Brain pericyte (primary cell): ENCODE data around the gene CEP83.
"Not testable (repeated sequence)": the region's sequence is repeated elsewhere in the genome, so short reads cannot be mapped to it uniquely, and the experiment has no call there.

Experiments used
- DNase-seq: peaks from one replicate; pipeline ENCODE4 v3.0.0-alpha.2; 2012; ENCODE audit warnings: low read depth, low spot score

Gene CEP83

DNA sequence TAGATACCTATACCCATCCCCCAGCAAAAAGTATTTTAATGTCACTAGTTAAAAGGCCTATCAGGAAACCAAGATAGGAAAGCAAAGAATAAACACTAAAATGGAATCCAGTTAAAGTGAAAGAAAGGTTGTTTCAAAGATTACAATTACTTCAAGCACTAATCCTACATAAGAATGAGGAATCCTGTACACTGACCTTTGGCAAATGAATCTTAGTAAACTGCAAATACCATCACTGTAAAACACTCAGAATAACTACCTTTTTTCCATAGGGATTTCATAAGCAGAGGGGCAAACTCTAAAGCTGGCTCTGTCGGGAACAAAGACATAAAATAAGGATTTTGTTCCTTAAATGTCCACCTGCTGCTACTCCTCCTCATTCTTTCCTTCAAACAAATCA is 25.9 kb downstream of the CEP83 start:
- no peak for DNase-seq

DNA sequence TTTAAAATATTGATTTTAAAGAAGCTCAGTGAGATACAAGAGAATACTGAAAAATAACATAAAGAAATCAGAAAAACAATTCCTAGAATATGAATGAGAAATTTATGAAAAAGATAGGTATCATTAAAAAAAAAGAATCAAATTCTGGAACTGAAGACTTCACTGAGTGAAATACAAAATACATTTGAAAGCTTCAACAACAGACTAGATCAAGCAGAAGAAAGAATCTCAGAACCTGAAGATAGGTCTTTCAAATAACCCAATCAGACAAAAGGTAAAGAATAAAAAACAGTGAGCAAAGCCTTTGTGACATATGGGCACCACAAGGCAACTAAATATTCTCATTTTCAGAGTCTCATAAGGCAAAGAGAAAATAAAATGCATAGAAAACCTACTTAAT is 29.4 kb downstream of the CEP83 start:
- no peak for DNase-seq

- no peak for DNase-seq
These were observed 30.0 kb downstream of the CEP83 start for GRCh38 chr12:94429633-94430032.

DNA sequence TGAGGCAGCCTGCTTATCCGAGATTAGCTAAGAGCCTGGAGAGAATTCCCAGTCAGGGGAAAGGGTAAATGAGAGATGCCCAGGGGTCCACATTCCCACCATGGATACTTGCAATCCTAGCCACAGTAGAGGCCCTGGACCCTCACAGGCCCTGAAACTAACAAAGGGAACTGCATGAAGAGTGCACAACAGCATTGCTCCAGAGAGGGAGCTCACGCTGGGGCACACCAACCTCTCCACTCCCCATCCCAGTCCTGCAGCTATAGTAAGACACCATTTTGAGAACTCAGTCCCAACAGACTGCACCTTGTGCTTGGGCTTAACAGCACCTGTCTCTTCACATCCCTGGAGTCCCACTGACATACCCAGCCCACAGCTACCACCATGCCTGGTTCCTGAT is 30.5 kb downstream of the CEP83 start:
- no peak for DNase-seq

- peak; percentile 20 for DNase-seq
These were observed 31.9 kb downstream of the CEP83 start for GRCh38 chr12:94427501-94428381.

DNA sequence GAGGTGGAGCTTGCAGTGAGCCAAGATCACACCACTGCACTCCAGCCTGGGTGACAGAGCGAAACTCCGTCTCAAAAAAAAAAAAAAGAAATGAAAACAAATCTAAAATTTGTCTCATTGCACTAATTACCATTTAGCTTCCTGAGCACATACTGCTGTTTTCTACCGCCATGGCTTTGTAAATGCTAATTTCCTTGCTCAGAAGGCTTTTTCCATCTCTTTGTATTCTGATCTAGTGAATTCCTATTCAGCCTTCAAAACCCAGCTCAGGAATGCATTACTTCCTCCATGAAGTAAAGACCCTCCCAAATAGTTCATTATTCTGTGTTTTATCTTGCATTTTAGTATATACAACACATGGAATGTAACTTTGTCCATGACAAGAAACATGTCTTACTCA is 33.6 kb downstream of the CEP83 start:
- DNase-seq = no peak

GRCh38 chr12:94424830-94425229 is 34.8 kb downstream of the CEP83 start:
- DNase-seq = not testable (repeated sequence)

GRCh38 chr12:94421868-94422740 is 37.6 kb downstream of the CEP83 start:
- no peak for DNase-seq

DNA sequence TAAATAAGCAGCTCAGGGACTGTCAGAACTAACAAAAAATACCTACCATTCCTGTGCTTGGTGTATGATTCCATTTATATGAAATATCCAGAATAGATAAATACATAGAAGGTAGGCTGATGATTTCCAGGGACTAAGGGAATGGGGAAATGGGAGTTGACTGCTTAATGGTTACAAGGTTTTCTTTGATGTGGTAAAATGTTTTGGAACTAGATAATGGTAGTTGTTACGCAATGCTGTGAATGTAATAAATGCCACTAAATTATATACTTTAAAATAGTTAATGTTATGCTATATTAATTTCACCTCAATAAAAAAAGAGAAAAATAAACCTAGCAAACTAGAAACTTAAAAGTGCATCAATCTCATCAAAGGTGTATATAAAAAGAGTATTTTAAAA is 41.1 kb downstream of the CEP83 start:
- DNase-seq = no peak

DNA sequence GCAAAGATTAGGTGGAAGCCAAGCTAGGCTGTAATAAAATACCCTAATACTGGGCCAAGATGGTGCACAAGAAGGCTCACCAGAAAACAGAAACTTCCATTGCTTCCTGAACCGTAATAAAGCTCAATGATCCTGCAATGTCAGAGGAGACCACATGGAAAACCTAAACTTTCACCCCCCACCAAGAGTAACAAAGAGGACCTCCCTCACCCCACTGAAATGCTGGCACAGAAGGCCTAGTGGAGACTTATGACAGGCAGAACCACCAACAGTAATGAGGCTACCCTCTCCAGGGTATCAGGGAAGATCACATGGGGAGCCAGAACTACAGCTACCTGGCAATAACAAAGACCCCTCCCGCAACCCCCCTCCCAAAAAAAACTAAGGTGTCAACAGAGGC is 43.1 kb downstream of the CEP83 start:
- no peak for DNase-seq

GRCh38 chr12:94415066-94415465 is 44.6 kb downstream of the CEP83 start:
- DNase-seq = no peak

DNA sequence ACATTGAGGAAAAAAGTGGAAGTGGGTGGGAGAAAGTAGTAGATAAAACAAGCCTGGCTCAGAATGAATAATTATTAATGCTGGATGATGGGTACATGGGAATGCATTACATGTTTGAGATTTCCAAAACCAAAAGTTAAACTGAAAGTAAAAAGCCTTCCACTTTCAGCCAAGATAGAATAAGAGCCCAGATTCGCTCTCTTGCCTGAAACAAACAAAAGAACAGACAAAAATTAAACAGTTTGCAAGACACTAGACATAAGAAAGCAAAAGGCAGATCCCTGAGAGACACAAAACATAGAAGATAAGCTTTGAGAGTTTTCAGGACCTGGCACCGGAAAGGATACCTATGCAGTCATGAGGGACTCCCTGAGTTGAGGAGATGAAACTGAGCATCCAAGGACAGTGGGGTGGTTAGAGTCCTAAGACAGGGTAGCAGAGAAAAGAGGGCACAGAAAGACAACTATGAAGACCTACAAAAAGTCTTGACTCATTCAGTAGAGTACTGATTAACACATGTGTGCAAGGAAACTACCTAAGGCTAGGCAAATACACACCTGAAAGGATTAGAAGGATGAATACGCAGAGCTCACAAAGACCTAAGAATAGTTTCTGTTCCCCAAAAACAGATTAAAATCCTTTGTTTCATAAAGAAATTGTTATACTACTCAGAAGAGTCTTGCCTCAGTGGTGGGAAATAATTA is 54.1 kb downstream of the CEP83 start:
- no peak for DNase-seq

- no peak for DNase-seq
These were observed 54.8 kb downstream of the CEP83 start for GRCh38 chr12:94404854-94405253.

GRCh38 chr12:94401326-94401725 is 58.3 kb downstream of the CEP83 start:
- no peak for DNase-seq

DNA sequence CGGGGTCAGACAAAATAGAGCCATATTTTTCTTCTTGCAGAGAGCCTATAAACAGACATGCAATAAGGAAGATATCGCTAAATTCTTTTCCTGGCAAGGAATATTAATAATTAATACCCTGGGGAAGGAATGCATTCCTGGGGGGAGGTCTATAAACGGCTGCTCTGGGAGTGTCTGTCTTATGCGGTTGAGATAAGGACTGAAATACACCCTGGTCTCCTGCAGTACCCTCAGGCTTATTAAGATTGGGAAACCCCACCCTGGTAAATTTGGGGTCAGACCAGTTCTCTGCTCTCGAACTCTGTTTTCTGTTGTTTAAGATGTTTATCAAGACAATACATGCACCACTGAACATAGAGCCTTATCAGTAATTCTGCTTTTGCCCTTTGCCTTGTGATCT is 61.0 kb downstream of the CEP83 start:
- not testable (repeated sequence) for DNase-seq

DNA sequence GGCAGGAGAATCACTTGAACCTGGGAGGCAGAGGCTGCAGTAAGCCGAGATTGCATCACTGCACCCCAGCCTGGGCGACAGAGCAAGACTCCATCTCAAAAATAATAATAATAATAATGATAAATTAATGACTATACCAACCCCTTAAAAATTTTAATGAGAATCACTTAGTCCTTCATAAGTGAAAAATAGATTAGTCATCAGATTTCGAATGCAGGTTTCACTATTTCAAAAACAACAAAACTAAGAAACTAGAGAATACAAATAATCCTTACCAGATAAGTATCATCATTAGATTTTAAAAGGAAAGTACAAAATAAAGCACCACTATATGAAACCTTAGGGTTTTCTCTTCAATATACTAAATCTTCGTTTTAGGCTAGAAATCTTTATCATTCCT is 62.3 kb downstream of the CEP83 start:
- DNase-seq = no peak

- DNase-seq = not testable (repeated sequence)
These were observed 63.7 kb downstream of the CEP83 start for GRCh38 chr12:94396014-94396413.

DNA sequence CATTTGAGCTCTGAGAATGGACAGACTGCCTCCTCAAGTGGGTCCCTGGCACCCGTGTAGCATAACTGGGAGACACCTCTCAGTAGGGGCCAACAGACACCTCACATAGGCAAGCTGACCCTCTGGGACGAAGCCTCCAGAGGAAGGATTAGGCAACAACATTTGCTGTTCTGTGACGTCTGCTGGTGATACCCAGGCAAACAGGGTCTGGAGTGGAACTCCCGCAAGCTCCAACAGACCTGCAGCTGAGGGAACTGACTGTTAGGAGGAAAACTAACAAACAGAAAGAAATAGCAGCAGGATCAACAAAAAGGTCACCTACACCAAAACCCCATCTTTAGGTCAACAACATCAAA is 69.6 kb downstream of the CEP83 start:
- DNase-seq = no peak

DNA sequence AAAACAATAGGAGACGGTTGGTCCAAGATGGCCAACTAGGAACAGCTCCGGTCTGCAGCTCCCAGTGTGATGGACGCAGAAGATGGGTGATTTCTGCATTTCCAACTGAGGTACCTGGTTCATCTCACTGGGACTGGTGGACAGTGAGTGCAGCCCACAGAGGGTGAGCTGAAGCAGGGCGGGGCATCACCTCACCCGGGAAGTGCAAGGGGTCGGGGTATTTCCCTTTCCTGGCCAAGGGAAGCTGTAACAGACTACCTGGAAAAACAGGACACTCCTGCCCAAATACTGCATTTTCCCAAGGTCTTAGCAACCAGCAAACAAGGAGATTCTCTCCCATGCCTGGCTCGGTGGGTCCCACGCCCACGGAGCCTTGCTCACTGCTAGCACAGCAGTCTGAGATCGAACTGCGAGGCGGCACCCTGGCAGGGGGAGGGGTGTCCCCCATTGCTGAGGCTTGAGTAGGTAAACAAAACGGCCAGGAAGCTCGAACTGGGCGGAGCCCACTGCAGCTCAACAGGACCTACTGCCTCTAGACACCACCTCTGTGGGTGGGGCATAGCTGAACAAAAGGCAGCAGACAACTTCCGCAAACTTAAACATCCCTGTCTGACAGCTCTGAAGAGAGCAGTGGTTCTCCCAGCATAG is 70.1 kb downstream of the CEP83 start:
- not testable (repeated sequence) for DNase-seq

- DNase-seq = no peak
These were observed 73.2 kb downstream of the CEP83 start for GRCh38 chr12:94386422-94386821.

GRCh38 chr12:94384030-94384429 is 75.6 kb downstream of the CEP83 start:
- DNase-seq = no peak

DNA sequence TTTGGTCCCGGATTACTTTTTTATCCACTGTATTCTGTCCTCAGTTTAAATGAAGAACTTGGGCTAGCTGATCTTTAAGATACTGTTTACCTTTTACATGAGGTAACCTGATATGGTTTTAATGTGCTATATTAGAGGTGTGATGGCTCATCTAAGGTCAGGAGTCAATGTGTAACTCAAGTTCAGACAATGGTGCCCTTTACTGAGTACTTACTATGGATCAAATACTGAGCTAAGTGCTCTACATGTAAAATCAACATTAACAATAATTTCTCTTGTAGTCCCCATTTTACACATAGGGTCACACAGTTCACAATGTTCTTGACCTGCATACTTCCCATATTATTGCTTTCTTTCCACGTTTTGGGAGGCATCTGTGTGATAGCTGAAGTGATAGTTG is 79.2 kb downstream of the CEP83 start:
- no peak for DNase-seq
